HUES6 (cell line): ENCODE data around the gene NDUFA1.
"Not testable (repeated sequence)": the region's sequence is repeated elsewhere in the genome, so short reads cannot be mapped to it uniquely, and the experiment has no call there.

Source experiments
- H3K27ac ChIP-seq: 2 replicates; pipeline ENCODE4 v1.7.0; 2013; ENCODE audit warnings: low read depth, mild to moderate bottlenecking, low read length, inconsistent platforms
- H3K27me3 ChIP-seq: 2 replicates; pipeline ENCODE4 v1.6.1; 2013; ENCODE audit warnings: low read length; ENCODE audit not compliant: control insufficient read depth, insufficient read depth
- H3K36me3 ChIP-seq: 2 replicates; pipeline ENCODE4 v1.6.1; 2013; ENCODE audit warnings: low read length; ENCODE audit not compliant: control insufficient read depth, insufficient read depth
- H3K4me1 ChIP-seq: 2 replicates; pipeline ENCODE4 v1.6.1; 2013; ENCODE audit warnings: low read length; ENCODE audit not compliant: control insufficient read depth, insufficient read depth
- H3K4me3 ChIP-seq: 2 replicates; pipeline ENCODE4 v1.5.1; 2013; ENCODE audit warnings: low read depth, low read length
- H3K9ac ChIP-seq: one replicate; pipeline ENCODE4 v1.6.1; 2013; ENCODE audit warnings: mild to moderate bottlenecking, low read length
- H3K9me3 ChIP-seq: 2 replicates; pipeline ENCODE4 v1.6.1; 2013; ENCODE audit warnings: low read depth, low read length; ENCODE audit not compliant: control insufficient read depth, insufficient read depth

NDUFA1 gene

DNA sequence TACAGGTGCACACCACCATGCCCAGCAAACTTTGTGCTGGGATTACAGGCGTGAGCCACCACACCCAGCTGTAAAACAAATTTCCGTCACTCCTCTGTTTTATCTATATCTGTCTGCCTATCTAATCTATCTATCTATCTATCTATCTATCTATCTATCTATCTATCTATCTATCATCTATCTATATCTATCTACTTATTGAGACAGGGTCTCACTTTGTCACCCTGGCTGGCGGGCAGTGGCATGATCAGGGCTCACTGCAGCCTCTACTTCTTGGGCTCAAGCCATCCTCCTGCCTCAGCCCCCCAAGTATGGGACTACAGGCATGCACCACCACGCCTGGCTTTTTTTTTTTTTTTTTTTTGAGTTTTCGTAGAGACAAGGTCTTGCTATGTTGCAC is 44.7 kb downstream of the NDUFA1 start:
- Histone ChIP-seq H3K27ac (no peak overlapping the region), H3K36me3 (no peaks in the 10 kb centered on the region), H3K9ac (no peak overlapping the region), H3K4me3 (no peak overlapping the region), H3K27me3 (no peaks in the 10 kb centered on the region), H3K4me1 (no peaks in the 10 kb centered on the region), H3K9me3 (peaks cover 2% of the 10 kb centered on the region; the same call in 1 of the 2 replicates)

DNA sequence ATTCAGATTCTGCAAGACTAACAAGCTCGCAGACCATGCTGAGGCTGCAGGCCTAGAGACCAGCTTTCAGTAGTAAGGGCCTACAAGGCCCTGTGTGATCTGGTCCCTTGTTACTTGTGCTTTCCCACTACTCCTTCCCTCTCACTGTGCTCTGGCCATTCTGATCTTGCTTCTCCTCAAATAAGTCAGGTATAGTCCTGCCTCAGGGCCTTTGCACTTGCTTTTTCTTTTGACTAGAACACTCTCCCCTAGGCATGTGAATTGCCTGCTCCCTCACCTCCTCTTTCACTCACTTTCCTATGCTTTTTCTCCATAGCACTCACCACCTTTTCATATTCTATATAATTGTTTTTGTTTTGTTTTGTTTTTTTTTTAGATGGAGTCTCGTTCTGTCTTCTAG is 46.2 kb downstream of the NDUFA1 start:
- no peak overlapping the region for H3K27ac ChIP-seq
- peaks cover 2% of the 10 kb centered on the region; the same call in 1 of the 2 replicates for H3K9me3 ChIP-seq
- H3K4me3 ChIP-seq, result no peak overlapping the region
- no peaks in the 10 kb centered on the region for H3K36me3 ChIP-seq
- H3K9ac ChIP-seq, result no peak overlapping the region
- no peaks in the 10 kb centered on the region for H3K4me1 ChIP-seq
- H3K27me3 ChIP-seq, result no peaks in the 10 kb centered on the region

DNA sequence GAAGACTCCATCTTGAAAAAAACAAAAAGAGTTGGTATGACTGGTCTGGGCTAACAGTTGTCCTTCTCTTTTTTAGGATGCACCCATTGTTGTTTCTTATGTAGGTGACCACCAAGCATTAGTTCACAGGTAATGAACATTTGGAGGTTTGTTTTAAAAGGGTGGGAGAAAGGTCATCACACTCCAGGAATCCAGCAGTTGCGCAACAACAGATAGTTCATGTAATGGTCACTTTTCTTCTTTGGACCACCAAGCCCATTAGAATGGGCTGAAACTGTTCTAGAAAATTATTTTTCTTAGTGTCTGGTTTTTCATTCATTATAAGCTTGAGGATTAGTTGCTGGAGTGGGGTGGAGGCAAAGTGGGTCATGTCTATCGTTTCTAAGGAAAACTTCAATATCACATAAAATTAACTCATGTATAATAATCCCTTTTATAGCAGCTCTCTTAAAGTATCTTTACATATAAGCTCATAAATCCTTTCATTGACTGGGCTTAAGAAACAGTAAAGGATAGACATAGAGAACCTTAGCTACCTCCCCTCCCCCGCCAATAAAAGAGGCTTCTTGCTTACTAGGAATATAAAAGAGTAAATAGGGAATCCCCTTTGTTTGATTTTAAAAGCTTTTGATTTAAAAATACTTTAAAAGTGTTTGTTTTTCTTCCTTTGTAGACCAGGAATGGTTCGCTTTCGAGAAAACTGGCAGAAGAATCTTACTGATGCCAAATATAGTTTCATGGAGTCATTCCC is 48.4 kb downstream of the NDUFA1 start:
- peaks cover 4% of the 10 kb centered on the region; the same call in 1 of the 2 replicates for H3K36me3 ChIP-seq
- H3K4me3 ChIP-seq, result no peak overlapping the region
- no peak overlapping the region for H3K27ac ChIP-seq
- H3K9ac ChIP-seq, result no peak overlapping the region
- no peaks in the 10 kb centered on the region for H3K27me3 ChIP-seq
- H3K4me1 ChIP-seq, result no peaks in the 10 kb centered on the region
- H3K9me3 ChIP-seq, result no peaks in the 10 kb centered on the region; the same call in 1 of the 2 replicates

DNA sequence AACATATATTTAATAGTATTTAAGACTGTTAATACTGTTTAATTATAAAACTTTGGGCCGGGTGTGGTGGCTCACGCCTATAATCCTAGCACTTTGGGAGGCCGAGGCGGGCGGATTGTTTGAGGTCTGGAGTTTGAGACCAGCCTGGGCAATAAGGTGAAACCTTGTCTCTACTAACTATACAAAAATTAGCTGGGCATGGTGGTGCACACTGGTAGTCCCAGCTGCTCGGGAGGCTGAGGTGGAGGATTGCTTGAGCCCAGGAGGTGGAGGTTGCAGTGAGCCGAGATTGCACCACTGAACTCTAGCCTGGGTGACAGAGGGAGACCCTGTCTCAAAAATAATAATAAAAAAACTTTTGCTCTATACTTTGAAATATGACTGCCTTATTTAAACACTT is 50.8 kb downstream of the NDUFA1 start:
- not testable (repeated sequence) for H3K27ac ChIP-seq, H3K4me1 ChIP-seq, H3K9ac ChIP-seq, H3K27me3 ChIP-seq, H3K4me3 ChIP-seq, H3K9me3 ChIP-seq
- peaks cover 11% of the 10 kb centered on the region; the same call in 1 of the 2 replicates for H3K36me3 ChIP-seq
